Ishikawa (cell line): Measurements from ENCODE around the gene ADPRS.
A peak's percentile ranks its signal among the peaks of the same experiment; 100 is the strongest.

Experiments
- CEBPB ChIP-seq: IDR thresholded peaks from 2 replicates; pipeline ENCODE4 v1.6.1; 2012
- CREB1 ChIP-seq: IDR thresholded peaks from 2 replicates; pipeline ENCODE4 v1.6.1; 2012; ENCODE audit warnings: low read depth
- EGR1 ChIP-seq: IDR thresholded peaks from 2 replicates; pipeline ENCODE4 v1.6.1; 2012
- EP300 ChIP-seq: IDR thresholded peaks from 2 replicates; pipeline ENCODE4 v1.6.1; 2012; ENCODE audit warnings: borderline replicate concordance
- FOXM1 ChIP-seq: IDR thresholded peaks from 2 replicates; pipeline ENCODE4 v1.6.1; 2012; ENCODE audit warnings: low read depth, borderline replicate concordance
- MAX ChIP-seq: IDR thresholded peaks from 2 replicates; pipeline ENCODE4 v1.6.1; 2012
- NFIC ChIP-seq: IDR thresholded peaks from 2 replicates; pipeline ENCODE4 v1.6.1; 2012
- RAD21 ChIP-seq: IDR thresholded peaks from 2 replicates; pipeline ENCODE4 v1.6.1; 2012; ENCODE audit warnings: low read depth
- TAF1 ChIP-seq: IDR thresholded peaks from 2 replicates; pipeline ENCODE4 v1.6.1; 2012; ENCODE audit warnings: low read depth, mild to moderate bottlenecking
- TCF12 ChIP-seq: IDR thresholded peaks from 2 replicates; pipeline ENCODE4 v1.6.1; 2012; ENCODE audit warnings: low read depth
- TEAD4 ChIP-seq: IDR thresholded peaks from 2 replicates; pipeline ENCODE4 v1.6.1; 2012
- YY1 ChIP-seq: IDR thresholded peaks from 2 replicates; pipeline ENCODE4 v1.6.1; 2012; ENCODE audit warnings: low read depth
- ZBTB7A ChIP-seq: IDR thresholded peaks from 2 replicates; pipeline ENCODE4 v1.6.1; 2012; ENCODE audit warnings: low read depth
- TF ChIP-seq, protein P1 (sequence below): IDR thresholded peaks from 2 replicates; pipeline ENCODE4 v1.6.1; 2012; ENCODE audit warnings: low read depth, mild to moderate bottlenecking
- TF ChIP-seq, protein P2 (sequence below): IDR thresholded peaks from 2 replicates; pipeline ENCODE4 v1.6.1; 2012

The ADPRS gene

GRCh38 chr1:36114371-36114770 lies 25.7 kb downstream of the ADPRS start:
- no peak for TF ChIP-seq TCF12
- no peak for TF ChIP-seq ZBTB7A

DNA sequence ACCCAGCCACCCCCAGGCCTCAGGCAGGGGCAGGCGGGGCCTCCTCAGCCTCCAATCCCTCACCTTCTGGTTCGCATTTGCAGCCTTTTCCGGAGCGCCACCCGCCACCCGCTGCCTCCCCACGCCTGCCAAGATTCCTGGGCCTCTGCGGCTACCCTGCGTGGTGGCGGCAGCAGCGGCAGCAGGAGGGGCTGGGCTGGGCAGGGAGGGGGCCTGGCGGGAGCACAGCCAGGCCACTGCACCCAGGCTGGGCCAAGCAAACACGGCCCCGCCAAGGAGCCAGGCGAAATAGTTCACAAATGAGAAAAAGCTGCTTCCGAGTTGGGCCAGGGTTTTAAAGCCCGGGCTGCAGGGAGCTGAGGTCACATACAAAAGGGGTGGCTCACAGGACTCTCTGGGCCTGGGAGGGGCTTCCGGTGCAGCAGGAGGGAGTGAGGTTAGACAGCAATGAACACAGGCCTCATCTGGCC lies 26.5 kb downstream of the ADPRS start:
- TF ChIP-seq EP300 (no peak), TCF12 (no peak), ZBTB7A (no peak; the same call in 1 of the 2 replicates), EGR1 (no peak), FOXM1 (no peak), TAF1 (no peak), CREB1 (no peak), NFIC (peak; percentile 43; the same call in 1 of the 2 replicates), MAX (peak; percentile 53; the same call in 1 of the 2 replicates), CEBPB (no peak), YY1 (no peak), RAD21 (no peak), TEAD4 (peak; percentile 56; the same call in 1 of the 2 replicates)
- TF ChIP-seq, protein P1, sequence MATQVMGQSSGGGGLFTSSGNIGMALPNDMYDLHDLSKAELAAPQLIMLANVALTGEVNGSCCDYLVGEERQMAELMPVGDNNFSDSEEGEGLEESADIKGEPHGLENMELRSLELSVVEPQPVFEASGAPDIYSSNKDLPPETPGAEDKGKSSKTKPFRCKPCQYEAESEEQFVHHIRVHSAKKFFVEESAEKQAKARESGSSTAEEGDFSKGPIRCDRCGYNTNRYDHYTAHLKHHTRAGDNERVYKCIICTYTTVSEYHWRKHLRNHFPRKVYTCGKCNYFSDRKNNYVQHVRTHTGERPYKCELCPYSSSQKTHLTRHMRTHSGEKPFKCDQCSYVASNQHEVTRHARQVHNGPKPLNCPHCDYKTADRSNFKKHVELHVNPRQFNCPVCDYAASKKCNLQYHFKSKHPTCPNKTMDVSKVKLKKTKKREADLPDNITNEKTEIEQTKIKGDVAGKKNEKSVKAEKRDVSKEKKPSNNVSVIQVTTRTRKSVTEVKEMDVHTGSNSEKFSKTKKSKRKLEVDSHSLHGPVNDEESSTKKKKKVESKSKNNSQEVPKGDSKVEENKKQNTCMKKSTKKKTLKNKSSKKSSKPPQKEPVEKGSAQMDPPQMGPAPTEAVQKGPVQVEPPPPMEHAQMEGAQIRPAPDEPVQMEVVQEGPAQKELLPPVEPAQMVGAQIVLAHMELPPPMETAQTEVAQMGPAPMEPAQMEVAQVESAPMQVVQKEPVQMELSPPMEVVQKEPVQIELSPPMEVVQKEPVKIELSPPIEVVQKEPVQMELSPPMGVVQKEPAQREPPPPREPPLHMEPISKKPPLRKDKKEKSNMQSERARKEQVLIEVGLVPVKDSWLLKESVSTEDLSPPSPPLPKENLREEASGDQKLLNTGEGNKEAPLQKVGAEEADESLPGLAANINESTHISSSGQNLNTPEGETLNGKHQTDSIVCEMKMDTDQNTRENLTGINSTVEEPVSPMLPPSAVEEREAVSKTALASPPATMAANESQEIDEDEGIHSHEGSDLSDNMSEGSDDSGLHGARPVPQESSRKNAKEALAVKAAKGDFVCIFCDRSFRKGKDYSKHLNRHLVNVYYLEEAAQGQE, result no peak
- TF ChIP-seq, protein P2, sequence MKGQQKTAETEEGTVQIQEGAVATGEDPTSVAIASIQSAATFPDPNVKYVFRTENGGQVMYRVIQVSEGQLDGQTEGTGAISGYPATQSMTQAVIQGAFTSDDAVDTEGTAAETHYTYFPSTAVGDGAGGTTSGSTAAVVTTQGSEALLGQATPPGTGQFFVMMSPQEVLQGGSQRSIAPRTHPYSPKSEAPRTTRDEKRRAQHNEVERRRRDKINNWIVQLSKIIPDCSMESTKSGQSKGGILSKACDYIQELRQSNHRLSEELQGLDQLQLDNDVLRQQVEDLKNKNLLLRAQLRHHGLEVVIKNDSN, result no peak

GRCh38 chr1:36115931-36116330 lies 27.2 kb downstream of the ADPRS start:
- no peak for TF ChIP-seq CEBPB
- TF ChIP-seq, protein P1, result no peak
- TF ChIP-seq YY1, result no peak
- TF ChIP-seq CREB1, result no peak
- no peak for TF ChIP-seq EGR1
- TF ChIP-seq TEAD4, result no peak
- no peak for TF ChIP-seq TCF12
- no peak for TF ChIP-seq EP300
- TF ChIP-seq, protein P2, result no peak
- no peak for TF ChIP-seq NFIC
- no peak for TF ChIP-seq ZBTB7A
- TF ChIP-seq FOXM1, result no peak
- no peak for TF ChIP-seq TAF1
- no peak for TF ChIP-seq MAX
- no peak for TF ChIP-seq RAD21

GRCh38 chr1:36116901-36117300 lies 28.2 kb downstream of the ADPRS start:
- TF ChIP-seq YY1, result no peak
- TF ChIP-seq, protein P1, result no peak
- TF ChIP-seq NFIC, result no peak
- TF ChIP-seq TEAD4, result no peak
- no peak for TF ChIP-seq FOXM1
- TF ChIP-seq RAD21, result no peak
- TF ChIP-seq TAF1, result no peak
- no peak for TF ChIP-seq CREB1
- no peak for TF ChIP-seq ZBTB7A
- no peak for TF ChIP-seq CEBPB
- no peak for TF ChIP-seq TCF12
- TF ChIP-seq EP300, result no peak
